BE2C (cell line): ENCODE data around the gene PSMB5.

Experiments
- DNase-seq: peaks from one replicate; pipeline ENCODE4 v3.0.0-alpha.2; 2020
- H3K27me3 ChIP-seq: fragments of 250-450 bp; sonication (Bioruptor Pico); 2 replicates; pipeline ENCODE4 v1.5.1; 2020; ENCODE audit warnings: mild to moderate bottlenecking
- H3K36me3 ChIP-seq: fragments of 250-450 bp; sonication (Bioruptor Pico); 2 replicates; pipeline ENCODE4 v1.5.1; 2020; ENCODE audit warnings: mild to moderate bottlenecking
- H3K4me1 ChIP-seq: fragments of 250-450 bp; sonication (Bioruptor Pico); 2 replicates; pipeline ENCODE4 v1.5.1; 2020
- H3K4me3 ChIP-seq: 2 replicates; pipeline ENCODE4 v1.5.1; 2011; ENCODE audit warnings: low read depth, low read length
- H3K9me3 ChIP-seq: fragments of 250-450 bp; sonication (Bioruptor Pico); 2 replicates; pipeline ENCODE4 v1.5.1; 2020
- CTCF ChIP-seq: IDR thresholded peaks from 2 replicates; pipeline ENCODE4 v1.5.1; 2012; ENCODE audit warnings: mild to moderate bottlenecking, low read depth, low read length

PSMB5 gene

GRCh38 chr14:22982477-22983245 is 52.0 kb downstream of the PSMB5 start, which contains the start of gene AJUBA:
AJUBA (minus strand) TSS chr14:22982551; CDS start chr14:22982266, 285 bp downstream.
- peak; percentile 80 for DNase-seq
- Histone ChIP-seq H3K9me3 (no peaks in the 10 kb centered on the region), H3K4me1 (peaks cover 10% of the 10 kb centered on the region), H3K36me3 (no peaks in the 10 kb centered on the region; the same call in 1 of the 2 replicates), H3K4me3 (peak within 1 kb of the TSS; percentile 83), H3K27me3 (peaks cover 16% of the 10 kb centered on the region)
- TF ChIP-seq CTCF = no peak

GRCh38 chr14:22981876-22982476 is 52.7 kb downstream of the PSMB5 start:
- DNase-seq = peak; percentile 15
- no peaks in the 10 kb centered on the region for H3K9me3 ChIP-seq
- no peak for TF ChIP-seq CTCF

GRCh38 chr14:22981090-22981875 is 53.4 kb downstream of the PSMB5 start:
- TF ChIP-seq CTCF = no peak
- H3K9me3 ChIP-seq = no peaks in the 10 kb centered on the region
- H3K4me3 ChIP-seq = peak overlapping the region; percentile 83
- peaks cover 19% of the 10 kb centered on the region for H3K4me1 ChIP-seq
- no peaks in the 10 kb centered on the region for H3K36me3 ChIP-seq
- peaks cover 16% of the 10 kb centered on the region for H3K27me3 ChIP-seq
- peak; percentile 18 for DNase-seq

More at GRCh38 chr14:22981876-22982476, 52.7 kb downstream of the PSMB5 start:
- Histone ChIP-seq H3K27me3 (peaks cover 16% of the 10 kb centered on the region), H3K36me3 (no peaks in the 10 kb centered on the region; the same call in 1 of the 2 replicates), H3K4me1 (peaks cover 16% of the 10 kb centered on the region), H3K4me3 (peak overlapping the region; percentile 83)

GRCh38 chr14:22980672-22981089 is 54.0 kb downstream of the PSMB5 start:
- Histone ChIP-seq H3K4me3 (no peak overlapping the region), H3K36me3 (no peaks in the 10 kb centered on the region), H3K27me3 (peaks cover 16% of the 10 kb centered on the region), H3K4me1 (peaks cover 19% of the 10 kb centered on the region), H3K9me3 (no peaks in the 10 kb centered on the region)
- DNase-seq = no peak
- no peak for TF ChIP-seq CTCF

GRCh38 chr14:22979748-22980392 is 54.8 kb downstream of the PSMB5 start:
- DNase-seq = no peak
- no peaks in the 10 kb centered on the region for H3K9me3 ChIP-seq
- no peaks in the 10 kb centered on the region for H3K36me3 ChIP-seq
- TF ChIP-seq CTCF = no peak
- H3K4me1 ChIP-seq = peaks cover 19% of the 10 kb centered on the region
- peaks cover 16% of the 10 kb centered on the region for H3K27me3 ChIP-seq
- no peak overlapping the region for H3K4me3 ChIP-seq
